Mucosa of gallbladder (tissue), 1 donor: ENCODE results near the gene ERN1. TPM values are rescaled to one million over a fixed set of nuclear protein-coding genes. Genes with fewer than 3 reads are reported as not detected.

Source experiments
- DNase-seq: peaks from one replicate; pipeline ENCODE4 v3.0.0-alpha.2; 2020; ENCODE audit warnings: low spot score
- total RNA-seq: library from RNA; stranded (reverse); gene quantifications from one replicate; pipeline ENCODE4 v1.2.1, GENCODE V29; 2021
- donor health status: DM: no; HTN: no; CAD: no.

The ERN1 gene
- total RNA-seq, 1 donor from 2014 or later: 41.6 TPM

DNA sequence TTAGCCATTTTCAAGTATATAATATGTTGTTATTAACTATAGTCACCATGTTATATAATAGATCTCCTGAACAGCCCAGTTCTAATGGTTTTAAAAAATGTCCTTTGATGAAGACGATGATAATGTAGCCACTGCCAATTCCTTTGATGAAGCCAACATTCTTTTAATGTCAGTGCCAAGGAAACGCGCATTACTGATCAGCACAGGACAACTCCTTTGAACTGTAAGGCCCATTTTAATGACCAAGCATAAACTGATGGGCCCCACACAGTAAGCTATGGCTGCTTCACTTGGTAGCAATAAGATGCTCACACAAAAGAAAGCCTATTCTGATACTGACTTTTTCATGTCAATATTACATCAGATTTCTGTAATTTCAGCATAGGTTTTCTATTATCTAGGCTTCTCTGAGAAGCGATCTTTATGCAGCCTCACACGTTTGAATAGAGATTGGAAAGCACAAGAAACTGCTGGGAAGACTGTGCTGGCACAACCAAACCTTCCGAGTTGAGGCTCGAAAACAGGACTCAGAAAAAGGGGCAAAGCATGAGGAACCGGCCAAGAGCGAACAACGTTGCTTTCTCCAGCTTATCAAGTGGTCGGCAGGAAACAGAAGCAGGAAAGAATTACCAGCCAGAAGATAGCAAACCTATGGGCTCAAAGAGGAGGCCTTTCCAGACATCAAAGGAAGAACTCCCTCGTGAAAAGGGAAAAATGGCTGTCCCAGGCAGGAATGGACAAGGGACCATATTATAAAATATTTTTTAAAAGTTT lies 19.4 kb downstream of the ERN1 start:
- DNase-seq: no peak

DNA sequence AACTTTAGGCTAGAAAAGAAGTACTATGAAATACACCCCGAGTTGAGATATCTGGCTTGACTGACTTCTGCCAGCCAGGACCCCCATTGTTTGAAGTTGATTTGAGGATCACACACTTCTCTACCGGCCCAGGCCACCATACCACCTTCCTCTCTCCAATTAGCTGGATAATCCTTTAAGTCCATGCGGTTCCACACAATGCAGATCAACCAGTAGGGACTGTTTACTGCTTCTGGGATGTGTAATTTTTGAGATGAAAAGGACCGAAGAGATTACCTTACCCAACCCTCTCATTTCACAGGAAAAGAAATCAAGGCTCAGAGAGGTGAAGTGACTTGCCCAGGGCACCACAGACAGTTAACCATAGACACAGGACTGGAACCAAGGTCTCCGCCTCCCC lies 20.5 kb downstream of the ERN1 start:
- DNase-seq: no peak

DNA sequence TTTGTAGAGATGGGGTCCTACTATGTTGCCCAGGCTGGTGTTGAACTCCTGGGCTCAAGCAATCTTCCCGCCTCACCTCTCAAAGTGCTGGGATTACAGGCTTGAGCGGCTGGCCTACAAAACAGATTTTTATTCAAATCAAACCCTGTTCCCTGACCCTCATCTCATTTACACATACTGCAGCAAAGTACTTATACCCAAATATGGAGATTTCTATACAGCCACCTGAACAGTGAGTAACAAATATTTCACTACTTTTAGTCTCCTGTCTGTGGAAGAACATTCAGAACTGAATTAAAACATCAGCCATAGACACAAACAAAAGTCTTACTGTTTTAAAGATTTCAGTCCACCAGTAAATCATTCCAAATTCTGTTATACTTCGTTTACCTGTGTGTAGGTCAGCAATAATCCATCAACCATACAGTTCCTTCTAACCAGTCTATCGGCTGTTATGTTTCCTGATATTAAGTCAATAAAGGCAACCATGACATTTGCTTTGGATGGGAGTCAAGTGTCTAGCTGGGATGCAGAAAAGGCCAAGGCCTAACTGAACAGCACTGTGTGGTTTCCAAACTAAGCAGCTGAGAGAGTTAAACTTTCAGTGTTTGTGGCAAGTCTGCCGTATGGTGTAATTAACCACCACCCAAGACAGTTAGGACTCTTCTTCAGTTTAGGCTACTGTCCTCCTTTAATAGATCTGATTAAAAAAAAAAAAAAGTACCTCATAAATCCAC lies 22.3 kb downstream of the ERN1 start:
- no peak for DNase-seq

DNA sequence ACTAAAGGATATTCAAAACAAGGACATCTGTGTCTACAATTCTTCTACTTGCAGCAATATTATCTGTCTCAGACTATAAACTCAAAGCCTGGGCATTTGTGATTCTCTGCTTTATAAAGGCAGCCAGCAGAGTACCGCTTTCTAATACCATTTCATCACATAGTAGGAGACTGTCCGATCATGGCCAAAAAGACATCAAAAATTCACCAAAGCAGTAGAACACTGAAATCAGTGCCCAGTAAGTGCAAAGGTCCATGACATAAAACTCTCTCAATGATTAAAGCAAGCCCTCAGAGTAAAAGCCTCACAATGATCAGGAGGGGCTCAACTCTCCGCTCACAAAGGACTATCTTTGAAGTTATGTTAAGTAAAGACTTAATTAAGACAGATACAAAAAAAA lies 23.0 kb downstream of the ERN1 start:
- no peak for DNase-seq

DNA sequence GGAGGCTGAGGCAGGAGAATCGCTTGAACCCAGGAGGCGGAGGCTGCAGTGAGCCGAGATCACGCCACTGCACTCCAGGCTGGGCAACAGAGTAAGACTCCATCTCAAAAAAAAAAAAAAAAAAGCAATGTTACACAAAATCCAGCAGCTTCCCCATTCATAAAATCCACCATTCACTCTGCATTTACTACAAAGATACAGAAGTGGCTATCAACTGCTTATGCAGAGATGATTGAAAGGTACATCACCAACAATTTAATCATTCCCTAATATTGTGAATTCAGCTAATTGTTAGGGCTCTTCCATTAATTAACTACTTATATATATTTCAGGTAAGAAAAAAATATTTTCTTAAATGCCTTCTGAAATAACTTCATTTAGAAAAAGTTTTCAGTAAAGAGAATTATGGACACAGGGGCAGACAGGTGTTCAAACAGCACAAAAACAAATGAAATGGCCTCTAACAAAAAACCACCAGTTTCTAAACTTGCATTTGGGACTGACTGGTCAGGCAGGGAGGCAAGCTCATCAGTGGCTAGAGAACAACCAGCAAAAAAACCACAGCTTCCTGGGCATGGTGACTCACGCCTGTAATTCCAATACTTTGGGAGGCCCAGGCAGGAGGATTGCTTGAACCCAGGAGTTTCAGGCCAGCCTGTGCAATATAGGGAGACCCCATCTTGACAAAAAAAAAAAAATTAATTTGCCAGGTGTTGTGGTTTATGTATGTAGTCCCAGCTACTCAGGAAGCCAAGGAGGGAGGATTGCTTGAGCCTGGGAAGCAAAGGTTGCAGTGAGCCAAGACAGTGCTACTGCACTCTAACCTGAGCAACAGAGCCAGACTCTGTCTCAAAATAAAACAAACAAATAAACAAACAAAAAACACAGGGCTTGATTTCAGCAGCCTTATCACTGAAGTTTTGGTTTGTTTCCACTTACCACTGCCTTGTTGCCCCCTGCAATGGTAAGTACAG lies 26.3 kb downstream of the ERN1 start:
- no peak for DNase-seq

DNA sequence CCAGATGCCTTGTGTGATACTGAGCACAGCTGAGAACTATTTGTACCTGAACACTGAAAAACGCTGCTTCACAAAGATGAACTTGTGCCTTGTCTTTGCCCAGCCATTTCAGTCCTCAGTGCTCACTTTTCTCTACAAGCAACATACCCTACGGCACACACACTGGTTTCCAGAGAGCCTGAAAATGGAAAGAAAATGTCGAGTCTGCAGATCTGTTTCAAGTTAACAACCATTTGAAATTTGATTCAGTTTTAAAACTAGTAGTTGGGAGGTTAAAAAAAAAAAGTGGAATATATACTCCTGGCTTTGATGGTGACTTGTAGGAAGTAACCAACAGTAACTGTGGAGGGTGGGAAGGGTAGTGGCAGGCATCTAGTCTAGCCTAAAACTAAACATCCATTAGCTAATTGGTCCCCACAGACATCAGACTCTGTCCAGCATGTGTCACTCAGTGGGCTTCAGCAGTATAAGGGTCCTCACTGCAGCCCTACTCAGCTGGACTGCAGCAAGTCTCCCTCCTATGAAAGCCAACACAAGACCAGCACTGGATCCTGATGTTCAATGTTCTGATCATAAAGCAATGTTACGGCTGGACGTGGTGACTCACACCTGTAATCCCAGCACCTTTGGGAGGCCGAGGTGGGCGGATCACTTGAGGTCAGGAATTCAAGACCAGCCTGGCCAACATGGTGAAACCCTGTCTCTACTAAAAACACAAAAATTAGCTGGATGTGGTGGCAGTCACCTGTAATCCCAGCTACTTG lies 27.1 kb downstream of the ERN1 start:
- no peak for DNase-seq

DNA sequence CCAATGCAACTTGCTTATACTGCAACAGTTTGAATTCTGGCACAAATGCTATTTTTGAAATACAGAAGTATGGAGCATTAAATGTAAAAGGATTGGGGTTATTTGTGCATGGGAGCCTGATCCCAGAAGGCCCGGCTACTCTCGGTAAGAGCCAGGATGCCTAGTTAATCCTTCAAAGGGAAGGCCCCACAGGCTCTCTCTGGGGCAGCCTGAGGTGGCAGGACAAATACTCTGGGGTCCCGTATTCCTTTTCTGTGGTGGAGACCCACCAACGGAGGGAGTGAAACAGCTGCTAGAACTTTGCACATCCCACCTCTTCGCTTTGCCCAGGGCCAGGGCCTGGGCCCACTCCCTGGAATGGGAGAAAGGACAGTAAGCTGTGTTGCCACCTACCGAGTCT lies 30.4 kb downstream of the ERN1 start:
- DNase-seq: no peak

DNA sequence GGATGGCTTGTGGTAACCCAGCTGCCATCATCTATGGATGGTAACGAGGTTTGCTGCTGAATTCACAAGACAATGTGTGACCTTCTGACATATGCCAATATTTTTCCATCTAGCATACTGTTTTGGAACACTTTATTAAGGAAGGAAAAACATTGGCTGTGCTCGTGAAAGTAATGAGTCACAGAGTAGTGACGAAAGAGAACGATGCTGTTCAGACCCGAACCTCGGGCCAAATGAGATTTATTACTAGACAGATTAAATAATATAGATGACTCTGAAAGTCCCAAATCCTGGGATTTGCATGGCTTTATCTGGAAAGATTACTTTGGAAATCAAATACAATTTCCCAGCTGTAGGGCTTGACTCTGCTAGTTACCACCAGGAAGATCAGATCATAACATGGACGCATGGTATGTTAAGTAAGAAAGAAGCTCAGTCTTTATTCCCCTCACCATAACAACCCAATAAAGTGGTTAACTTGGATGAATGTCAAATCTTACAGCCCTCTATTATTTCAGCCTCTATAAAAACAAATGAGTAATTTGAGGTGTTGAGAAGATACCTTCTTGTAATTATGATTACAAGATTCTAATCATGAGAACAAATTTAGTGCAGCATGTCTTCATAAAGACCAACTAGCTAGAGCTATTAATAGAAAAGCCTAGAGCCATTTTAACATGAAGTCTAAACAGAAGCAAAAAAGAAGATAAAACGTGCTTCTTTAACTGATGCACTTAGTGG lies 32.6 kb downstream of the ERN1 start:
- DNase-seq: no peak

DNA sequence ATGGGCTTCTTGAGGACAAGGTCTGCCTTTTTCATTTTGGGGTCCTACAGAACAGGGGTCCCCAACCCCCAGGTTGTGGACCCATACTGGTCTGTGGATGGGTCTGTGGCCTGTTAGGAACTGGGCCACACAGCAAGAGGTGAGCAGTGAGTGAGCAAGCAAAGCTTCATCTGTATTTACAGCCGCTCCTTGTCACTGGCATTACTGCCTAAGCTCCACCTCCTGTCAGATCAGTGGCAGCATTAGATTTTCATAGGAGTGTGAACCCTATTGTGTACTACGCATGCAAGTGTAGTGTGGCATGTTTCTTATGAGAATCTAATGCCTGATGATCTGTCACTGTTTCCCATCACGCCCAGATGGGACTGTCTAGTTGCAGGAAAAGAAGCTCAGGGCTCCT lies 33.9 kb downstream of the ERN1 start:
- DNase-seq: no peak

DNA sequence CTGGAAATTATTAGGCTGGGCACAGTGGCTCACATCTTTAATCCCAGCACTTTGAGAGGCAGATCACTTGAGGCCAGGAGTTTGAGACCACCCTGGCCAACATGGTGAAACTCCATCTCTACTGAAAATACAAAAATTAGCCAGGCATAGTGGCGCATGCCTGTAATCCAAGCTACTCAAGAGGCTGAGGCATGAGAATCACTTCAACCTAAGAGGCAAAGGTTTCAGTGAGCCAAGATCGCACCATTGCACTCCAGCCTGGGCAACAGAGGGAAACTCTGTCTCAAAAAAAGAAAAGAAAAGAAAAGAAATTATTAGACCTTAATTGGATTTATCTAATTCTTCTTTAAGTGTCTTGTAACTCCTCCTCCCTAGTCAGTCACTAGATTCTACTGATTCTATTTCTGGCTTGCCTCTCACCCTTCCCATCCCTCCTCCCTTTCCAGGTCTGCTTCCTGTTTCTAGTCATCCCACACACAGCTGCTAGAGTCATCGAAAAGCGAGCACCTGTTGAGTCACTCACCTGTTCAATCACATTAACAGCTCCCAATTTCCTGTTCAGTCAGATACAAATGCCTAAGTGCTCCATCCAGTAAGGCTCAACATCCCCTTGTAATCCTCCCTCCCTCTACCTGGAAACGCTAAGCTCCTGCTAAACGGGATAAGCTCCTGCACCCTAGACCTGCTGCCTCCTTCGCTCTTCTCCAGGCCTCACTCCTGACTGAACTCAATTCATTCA lies 34.6 kb downstream of the ERN1 start:
- peak; percentile 60 for DNase-seq

DNA sequence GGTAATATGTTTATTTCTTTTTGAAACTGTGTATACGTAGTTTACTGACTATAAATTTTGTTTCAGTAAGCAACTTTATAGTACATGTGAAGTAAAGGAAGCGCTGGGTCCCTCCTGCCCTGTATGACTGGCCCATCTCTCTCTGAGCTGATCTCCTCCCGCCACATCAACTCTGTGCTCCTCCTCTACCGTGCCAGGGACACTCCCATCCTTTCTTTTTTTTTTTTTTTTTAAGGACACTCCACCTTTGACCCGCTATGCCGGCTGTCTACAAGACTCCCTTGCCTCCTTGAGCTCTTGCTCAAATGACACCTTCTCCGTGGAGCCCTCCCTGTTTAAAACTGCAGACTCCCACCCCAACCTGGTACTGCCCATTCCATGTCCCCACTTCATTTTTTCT lies 35.5 kb downstream of the ERN1 start:
- no peak for DNase-seq

DNA sequence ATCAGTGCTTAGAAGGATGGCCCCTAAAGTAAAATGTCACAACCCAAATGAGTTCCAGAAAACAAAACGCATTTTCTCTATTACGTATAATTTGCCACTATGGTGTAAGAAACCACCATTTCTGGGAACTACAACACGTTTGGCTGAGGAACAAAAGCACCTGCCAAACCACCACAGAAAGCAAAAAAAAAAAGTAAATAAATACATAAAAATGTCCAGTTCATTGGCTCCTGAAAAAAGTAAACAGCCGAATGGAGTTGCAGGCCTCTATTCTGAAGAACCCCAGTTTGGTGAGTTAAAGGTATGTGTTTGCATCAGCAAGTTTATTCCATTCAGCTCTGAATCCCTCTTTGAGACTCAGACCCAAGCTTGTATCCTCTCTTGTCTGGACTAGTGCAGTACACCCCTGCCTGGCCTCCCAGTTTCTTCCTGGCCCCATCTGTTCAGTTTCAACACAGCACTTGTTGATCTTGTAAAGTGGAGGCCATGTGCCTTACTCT lies 36.9 kb downstream of the ERN1 start:
- DNase-seq: no peak

DNA sequence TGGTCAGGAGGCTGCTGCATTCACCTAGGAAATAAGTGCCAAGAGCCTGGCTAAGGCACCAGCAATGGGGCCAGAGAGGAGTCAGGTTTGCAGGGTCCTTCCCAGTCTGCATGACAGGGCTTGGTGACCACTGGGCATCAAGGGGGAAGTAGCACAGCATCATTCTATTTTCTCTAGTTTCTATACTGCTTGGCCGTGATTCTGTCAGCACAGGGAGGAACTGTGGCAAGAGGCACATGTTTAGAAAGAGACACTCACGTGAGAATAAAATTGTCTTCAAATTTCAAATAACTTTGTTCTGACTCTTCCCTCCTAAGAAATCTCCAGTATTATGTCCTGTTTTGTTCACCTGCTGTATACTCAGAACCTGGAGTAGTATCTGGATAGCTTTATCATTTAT lies 37.8 kb downstream of the ERN1 start:
- DNase-seq: no peak

DNA sequence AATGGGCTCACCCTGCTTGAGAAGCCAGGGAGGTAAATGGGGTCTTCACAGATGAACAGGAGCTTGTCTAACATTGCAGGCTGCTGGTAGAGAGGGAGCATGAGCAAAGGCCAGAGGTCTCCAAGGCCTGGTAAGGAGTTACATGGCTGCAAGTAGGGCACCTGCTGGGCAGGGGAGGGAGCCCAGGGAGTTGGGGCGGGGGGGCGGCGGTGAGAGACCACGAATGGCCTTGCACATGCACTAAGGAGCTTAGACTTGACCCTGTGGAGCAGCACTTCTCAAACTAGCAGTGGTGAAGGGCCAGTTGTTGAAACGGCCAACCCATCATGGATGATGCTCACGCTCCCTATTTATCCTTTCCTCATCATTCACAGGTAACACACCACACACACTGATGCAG lies 38.4 kb downstream of the ERN1 start:
- no peak for DNase-seq

DNA sequence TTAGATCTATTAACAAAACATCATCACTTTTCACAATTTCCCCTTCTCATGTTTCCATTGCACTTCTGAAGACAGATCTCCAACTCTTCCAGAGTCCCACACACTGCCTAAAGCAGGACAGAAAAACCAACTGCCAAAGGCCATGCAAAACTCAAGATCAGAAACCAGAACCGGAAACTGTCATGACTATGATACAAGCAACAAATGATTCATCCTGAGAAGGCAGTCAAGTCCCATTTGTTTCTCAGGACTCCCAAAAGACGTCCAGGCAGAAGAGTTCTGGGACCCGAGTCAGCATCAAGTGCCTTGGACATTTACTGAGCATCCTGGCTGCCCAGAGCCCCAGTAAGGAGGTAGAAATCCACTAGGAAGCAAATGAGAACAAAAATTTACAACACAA lies 38.8 kb downstream of the ERN1 start:
- no peak for DNase-seq

DNA sequence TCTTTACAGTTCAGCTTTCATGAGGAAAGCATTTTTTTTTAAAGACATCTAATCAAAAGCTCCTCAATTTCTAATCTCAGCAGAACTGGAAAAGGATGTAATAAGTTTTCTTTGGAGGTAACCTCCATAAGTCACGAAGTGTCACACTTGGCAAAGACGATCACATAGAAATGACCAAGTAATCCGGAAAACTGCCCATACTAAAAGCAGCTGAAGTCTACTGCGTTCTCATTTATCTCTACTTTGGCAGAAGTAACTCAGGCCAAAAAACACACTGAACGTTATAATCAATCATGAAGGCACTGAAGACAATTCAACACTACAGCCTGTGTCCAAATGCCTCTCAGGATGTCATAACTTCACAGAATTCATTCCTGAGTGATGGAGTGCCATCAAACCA lies 39.8 kb downstream of the ERN1 start:
- no peak for DNase-seq

DNA sequence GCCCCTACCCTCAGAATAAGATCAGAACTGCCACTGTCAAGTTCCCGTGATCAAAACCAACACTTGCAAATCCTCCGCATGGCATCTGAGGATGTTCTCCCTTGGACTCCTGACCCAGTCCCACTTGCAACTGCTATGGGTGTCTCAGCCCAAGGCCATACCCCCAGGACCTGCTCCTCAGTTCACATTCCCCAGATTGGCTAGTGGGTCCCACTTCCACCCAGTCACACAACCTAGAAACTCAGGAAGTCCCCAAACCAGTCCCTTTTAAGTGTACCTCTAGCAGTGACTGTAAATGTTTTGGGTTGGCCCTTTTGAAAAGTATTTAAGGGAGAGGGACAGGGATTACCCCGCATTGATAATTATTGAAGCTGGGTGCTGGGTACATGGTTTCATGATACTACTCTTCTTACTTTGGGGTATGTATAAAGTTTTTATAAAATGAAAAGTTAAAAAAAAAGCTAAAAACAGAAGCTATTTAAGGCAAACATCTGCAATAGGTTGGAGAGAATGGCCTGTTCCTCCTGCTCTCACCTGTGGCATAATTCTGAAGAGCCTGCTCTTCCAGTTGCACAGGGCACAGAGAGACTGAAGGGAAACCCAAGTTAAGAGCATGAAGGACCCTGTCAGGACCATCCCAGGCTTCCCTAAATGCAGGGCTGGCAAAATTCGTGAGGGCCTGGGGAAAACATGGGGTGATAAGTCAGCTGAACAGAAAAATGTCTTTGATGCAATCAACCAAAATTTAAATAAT lies 42.5 kb downstream of the ERN1 start:
- DNase-seq: no peak

DNA sequence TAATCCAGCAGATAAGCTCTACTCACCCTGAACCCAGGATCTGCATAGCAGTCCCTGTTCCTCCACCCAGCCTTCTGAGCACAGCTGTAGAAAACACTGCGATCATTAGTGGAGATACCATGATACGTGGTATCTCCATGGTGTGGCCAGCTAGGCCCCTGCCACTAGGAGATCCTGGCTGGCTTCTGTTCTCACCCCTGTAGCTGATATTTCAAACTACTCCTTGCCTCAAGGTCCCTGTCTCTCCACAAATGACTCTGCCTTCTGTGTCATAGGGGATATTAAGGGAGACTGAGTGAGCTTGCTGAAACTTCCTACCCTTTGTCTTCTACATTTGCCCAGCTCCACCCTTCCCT lies 44.3 kb downstream of the ERN1 start:
- no peak for DNase-seq

DNA sequence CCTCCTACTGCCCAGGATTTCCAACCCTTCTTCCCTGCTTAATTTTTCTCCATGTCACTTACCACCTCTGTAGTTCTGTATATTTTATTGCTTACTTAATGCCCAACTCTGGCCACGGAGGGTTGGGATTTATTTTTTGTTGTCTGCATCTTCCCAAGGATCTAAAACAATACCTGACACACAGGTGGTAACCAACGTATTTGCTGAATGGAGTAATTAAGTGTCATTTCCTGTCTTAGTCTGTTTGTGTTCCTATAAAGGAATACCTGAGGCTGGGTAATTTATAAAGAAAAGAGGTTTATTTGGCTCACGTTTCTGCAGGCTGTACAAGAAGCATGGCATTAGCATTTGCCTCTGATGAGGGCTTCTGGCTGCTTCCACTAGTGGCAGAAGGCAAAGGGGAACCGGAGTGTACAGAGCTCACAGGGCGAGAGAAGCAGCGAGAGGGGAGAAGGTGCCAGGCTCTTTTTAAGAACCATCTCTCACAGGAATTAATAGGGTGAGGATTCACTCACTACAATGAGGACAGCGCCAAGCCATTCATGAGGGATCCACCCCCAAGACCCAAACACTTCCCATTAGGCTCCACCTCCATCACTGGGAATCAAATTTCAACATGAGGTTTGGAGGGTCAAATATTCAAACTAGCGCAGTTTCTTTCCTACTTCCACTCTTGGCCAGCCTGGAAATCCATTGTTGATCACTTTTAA lies 44.8 kb downstream of the ERN1 start:
- no peak for DNase-seq
